Stimulated activated CD4-positive, alpha-beta T cell treated with anti-CD3 and anti-CD28 coated beads, TNF-alpha, amount 100 ng/mL, for 4 hours (primary cell): ENCODE results near the gene RGPD3.

Experiments used
- DNase-seq, 3 experiments: peaks; one replicate each; pipeline ENCODE4 v3.0.0-alpha.2; 2020; ENCODE audit warnings: low read depth in 3 of 3

Gene RGPD3

DNA sequence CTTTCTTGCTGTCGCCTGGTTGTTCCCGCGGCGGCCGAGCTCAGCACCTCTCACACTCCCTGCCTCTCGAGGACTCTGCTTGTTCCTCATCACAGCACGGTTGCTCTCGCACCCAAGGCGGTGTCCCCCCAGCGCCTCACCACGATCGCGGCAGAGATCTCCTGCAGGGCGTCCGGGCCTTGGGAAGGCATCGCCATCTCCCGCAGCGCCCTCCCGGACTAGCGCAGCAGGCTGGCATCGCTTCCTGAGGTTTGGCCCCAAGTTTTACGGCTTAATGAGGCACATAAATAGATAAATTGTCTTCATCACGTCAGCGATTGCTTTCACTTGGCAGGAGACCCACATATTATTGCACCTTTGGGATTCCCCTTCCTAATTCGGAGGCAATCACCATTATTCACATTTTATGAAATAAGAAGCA is 125.4 kb downstream of the RGPD3 start:
- no peak for DNase-seq

GRCh38 chr2:106341666-106342065 is 126.5 kb downstream of the RGPD3 start:
- DNase-seq: no peak
